Right forelimb (tissue), 1 donor: ENCODE measurements around the gene SCYGR4.
"Not testable (repeated sequence)": the region's sequence is repeated elsewhere in the genome, so short reads cannot be mapped to it uniquely, and the experiment has no call there.

Source experiments
- DNase-seq: peaks from one replicate; pipeline ENCODE4 v3.0.0-alpha.2; 2018

Gene SCYGR4

GRCh38 chr2:227614740-227615139 is 2.6 kb upstream of the SCYGR4 start, which contains the start of gene SCYGR3:
Gene SCYGR3, minus strand, starts transcription at chr2:227614840. Its CDS starts 0 bp downstream, at chr2:227614840.
- DNase-seq = no peak

GRCh38 chr2:227615181-227615580 is 2.1 kb upstream of the SCYGR4 start:
- DNase-seq = no peak

GRCh38 chr2:227615906-227616305 is 1.4 kb upstream of the SCYGR4 start:
- no peak for DNase-seq

GRCh38 chr2:227616631-227617030 is 667 bp upstream of the SCYGR4 start:
- DNase-seq = no peak

- DNase-seq = no peak
Observed at GRCh38 chr2:227623226-227623625, 5.9 kb downstream of the SCYGR4 start.

GRCh38 chr2:227625420-227625819 is 8.1 kb downstream of the SCYGR4 start:
- DNase-seq = no peak

- no peak for DNase-seq
Observed at GRCh38 chr2:227626580-227627151, 9.4 kb downstream of the SCYGR4 start.

GRCh38 chr2:227627769-227628168 is 10.5 kb downstream of the SCYGR4 start:
- no peak for DNase-seq

- no peak for DNase-seq
Observed at GRCh38 chr2:227629435-227629834, 12.1 kb downstream of the SCYGR4 start.

GRCh38 chr2:227630322-227630721 is 13.0 kb downstream of the SCYGR4 start:
- no peak for DNase-seq

- DNase-seq = no peak
Observed at GRCh38 chr2:227632827-227633226, 15.5 kb downstream of the SCYGR4 start.

GRCh38 chr2:227634201-227634600 is 16.9 kb downstream of the SCYGR4 start:
- no peak for DNase-seq

GRCh38 chr2:227642656-227643055 is 25.4 kb downstream of the SCYGR4 start:
- no peak for DNase-seq

- DNase-seq = no peak
Observed at GRCh38 chr2:227643990-227644551, 26.8 kb downstream of the SCYGR4 start.

GRCh38 chr2:227653419-227653818 is 36.1 kb downstream of the SCYGR4 start:
- DNase-seq = no peak

GRCh38 chr2:227654426-227654825 is 37.1 kb downstream of the SCYGR4 start:
- no peak for DNase-seq

GRCh38 chr2:227655454-227655853 is 38.2 kb downstream of the SCYGR4 start:
- DNase-seq = no peak

GRCh38 chr2:227657199-227657845 is 40.0 kb downstream of the SCYGR4 start:
- DNase-seq = no peak

- no peak for DNase-seq
Observed at GRCh38 chr2:227661025-227661649, 43.8 kb downstream of the SCYGR4 start.

GRCh38 chr2:227661827-227662226 is 44.5 kb downstream of the SCYGR4 start:
- no peak for DNase-seq

GRCh38 chr2:227665189-227665940 is 48.1 kb downstream of the SCYGR4 start:
- DNase-seq = no peak

GRCh38 chr2:227666631-227667170 is 49.4 kb downstream of the SCYGR4 start, which contains the start of gene SCYGR5:
Gene SCYGR5, plus strand, starts transcription at chr2:227666804. Its CDS starts 0 bp downstream, at chr2:227666804.
- DNase-seq = not testable (repeated sequence)
